HG03457 (cell line): ENCODE data around the gene NOS1.

Experiments used
- ATAC-seq: cut with Tn5 transposase; IDR thresholded peaks from one replicate; pipeline ENCODE4 v1.9.1; 2021; ENCODE audit warnings: moderate number of reproducible peaks; ENCODE audit not compliant: unreplicated experiment

The NOS1 gene

DNA sequence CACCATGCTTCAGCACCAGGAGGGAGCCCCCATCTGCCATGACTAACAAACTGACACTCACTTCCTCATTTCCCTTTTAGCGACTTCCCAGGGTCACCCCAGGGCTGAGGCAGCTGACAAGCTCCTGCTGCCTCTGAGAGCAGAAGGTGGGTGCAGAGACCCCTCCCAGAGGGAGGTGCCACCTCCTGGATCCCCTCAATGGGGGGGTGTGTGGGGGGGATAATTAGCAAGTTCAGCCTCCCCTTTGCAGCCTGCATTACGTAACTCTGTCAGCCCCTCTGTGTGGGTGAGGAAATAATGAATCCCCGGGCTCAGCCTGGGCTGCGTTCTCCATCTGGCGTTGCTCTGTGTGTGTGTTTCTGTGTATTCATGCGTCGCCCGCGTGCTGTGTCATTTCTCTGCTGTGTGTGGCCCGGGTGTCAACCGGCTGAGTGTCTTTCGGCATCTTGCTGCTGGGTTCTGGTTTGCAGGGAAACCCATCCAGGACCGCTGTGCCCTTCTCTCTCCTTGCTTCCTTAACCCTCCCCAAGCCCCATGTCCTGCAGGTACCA is 28.0 kb downstream of the NOS1 start:
- ATAC-seq = no peak

DNA sequence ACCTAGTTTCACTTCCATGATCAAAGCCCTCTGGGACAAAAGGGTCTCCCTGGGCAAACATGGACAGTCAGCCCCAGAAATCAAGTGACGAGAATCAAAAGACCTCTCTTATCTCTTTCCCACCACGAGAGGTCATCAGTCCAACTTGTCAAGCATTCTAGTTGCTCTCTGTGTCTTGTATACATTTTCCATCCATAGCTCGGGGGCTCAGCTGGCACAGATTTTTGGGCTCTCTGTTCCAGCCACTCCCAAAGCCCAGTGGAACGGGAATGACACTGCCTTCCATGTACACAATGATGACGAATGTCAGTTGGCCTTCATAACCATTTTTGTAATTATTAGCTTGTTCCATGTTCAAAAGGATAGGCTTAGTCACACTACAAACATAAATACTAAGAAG is 29.7 kb downstream of the NOS1 start:
- ATAC-seq = no peak

DNA sequence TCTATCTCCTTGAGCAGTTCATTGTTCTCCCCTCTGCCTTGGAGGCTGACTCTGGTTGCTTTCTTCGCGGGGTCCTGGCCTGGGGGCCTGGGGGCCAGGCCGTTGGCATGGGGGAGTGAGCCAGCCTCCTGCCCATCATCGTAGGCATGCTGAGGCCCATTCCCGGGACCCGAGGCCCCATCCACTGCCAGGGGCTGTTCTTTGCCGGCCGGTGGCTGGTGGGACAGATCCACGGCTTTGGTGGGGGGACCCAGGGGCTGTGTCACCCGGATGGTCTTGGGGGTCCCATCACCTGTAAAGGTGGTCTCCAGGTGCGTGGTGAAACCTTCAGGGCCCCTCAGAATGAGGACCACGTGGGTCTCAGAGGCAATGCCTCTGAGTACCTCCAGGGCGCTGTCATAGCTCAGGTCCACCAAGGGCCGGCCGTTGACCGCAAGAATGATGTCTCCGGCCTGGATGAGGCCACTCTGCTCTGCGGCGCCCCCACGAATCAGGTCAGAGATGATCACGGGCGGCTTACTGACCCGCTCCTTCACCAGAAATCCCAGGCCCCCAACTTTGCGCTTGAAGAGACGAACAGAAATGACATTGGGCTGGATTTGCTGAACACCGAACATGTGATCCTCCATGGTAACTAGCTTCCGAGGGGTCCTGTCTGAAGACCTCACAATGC is 30.8 kb downstream of the NOS1 start:
- ATAC-seq = no peak

DNA sequence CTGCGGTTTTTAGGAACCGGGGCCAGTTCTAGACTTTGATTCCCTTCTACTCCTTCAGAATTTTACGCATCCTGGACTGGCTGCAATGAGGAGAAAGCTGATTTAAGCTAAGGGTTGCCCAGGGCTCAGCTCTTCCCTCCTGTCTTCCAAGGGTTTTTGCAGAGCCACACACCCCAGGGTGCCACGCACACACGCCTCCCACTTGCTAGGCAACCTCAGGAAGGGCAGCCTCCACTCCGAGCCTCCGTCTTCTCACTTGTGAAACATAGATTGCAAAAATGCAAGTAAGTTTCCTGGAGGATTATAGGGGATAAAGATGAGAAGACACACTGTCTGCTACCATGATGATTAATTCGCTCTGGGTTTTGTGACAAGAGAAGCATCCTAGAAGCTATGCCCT is 31.7 kb downstream of the NOS1 start:
- ATAC-seq = no peak

DNA sequence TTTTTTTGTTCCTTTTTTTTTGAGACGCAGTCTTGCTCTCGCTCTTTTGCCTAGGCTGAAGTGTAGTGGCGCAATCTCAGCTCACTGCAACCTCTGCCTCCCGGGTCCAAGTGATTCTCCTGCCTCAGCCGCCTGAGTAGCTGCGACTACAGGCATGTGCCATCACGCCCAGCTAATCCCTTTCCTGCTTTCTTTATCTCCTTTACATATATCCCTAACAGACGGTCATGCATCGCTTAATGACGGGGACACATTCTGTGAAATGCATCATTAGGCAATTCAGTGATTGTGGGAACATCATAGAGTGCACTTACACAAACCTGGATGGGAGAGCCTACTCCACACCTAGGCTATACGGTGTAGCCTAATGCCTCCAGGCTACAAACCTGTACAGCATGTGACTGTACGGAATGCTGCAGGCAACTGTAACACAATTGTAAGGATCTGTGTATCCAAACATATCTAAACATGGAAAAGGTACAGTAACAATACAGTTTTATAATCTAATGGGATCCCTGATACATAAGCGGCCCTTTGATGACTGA is 32.8 kb downstream of the NOS1 start:
- ATAC-seq = no peak

DNA sequence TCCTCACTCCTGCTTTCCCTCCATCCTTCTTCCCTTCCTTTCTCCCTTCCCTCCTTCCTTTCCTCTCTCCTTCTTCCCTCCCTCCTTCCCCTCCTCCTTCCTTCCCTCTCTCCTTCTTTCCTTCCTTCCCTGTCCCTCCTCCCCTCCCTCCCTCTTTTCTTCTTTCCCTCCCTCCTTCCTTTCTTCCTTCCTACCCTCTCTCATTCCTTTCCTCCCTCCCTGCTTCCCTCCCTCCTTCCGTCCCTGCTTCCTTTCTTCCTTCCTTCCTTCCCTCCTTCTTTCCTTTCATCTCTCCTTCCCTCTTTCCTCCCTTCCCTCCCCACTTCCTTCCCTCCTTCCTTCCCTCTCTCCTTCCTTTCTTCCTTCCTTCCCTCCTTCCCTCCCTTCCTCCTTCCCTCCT is 39.0 kb downstream of the NOS1 start:
- ATAC-seq = no peak

DNA sequence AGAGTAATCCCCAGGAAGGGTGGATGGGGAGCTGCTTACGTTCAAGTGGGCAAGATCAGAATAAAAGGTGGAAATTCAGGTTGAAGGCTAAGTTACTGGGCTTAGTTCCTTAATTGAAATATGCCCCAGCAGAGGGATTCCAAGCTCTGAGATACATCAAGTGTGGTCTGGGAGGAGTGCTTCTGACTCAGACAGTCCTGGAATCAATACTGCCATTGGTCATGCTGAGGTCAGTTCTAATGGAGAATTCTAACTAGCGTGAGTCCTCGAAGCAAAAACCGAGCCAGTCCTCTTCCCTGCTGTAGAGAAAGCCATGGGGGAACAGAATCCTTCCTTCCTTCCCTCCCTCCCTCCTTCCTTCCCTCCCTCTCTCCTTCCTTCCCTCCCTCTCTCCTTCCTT is 39.9 kb downstream of the NOS1 start:
- ATAC-seq = no peak

DNA sequence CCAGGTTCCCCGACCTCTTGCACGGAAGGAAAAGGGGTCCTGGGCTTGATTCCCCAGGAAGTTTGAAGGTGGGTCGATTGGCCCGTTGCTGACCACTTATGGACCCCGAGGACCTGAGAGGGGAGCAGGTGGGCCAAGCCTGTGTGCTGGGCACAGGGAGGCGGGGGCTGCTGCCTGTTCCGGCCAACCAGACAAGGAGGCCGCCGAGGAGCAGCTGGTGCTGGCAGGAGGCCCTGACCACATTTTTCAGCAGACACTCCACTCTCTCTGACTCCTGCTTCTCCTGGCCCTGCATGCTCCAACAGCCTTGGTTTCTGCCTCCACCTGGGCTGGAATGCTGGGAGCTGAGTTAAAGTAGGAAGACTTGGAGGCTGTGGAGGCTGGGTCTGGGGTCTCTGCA is 42.8 kb downstream of the NOS1 start:
- ATAC-seq = no peak

DNA sequence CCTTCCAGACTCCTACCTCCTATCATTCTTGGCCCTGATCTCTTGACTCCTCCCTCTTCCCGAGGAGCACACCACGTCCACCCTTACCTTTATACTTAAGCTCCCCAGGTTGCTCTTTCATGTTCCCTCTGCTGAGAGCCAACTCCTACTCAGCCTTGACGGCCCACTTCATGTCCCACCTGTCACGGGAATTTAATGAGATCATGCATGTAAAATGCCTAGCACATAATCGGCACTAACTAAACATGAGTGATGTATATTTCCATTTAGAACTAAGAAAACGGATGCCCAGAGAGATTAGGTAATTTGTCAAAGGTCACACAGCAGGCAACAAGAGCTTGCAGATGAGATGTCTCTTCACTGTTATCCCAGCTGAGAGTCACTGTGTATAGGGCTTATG is 45.1 kb downstream of the NOS1 start:
- no peak for ATAC-seq

DNA sequence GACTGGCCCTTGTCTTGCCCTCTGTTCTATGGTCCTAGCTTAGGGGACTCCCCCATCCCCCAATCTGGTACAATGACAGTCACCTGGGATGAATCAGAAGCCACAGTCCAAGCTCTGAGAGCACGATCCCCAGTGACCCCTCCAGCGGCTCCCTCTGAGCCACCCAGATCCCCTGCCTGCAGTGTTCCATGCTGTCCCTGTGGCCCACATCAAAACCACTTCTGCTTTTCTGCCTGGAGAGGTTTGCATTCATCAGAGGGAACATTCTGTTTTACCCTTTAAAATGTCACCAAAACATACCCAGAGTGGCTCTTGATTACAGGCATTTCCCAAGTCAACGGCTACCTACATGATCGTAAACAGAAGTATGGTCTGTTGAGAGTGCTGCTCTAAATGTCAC is 47.5 kb downstream of the NOS1 start:
- ATAC-seq = no peak

DNA sequence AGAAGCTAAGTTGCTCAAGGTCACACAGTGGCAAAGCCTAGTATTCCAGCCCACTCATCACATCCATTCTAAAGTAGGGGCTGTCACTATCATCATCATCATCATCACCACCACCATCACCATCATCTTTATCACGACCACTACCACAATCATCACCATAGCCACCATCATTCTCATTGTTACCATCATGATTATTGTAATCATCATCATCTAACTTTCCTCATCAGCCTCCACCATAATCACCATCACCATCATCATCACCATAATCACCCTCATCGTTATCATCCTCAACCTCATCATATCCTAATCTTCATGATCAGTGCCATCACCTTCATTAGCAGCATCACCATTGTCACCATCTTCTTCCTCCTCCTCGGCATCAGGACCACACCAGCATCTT is 48.7 kb downstream of the NOS1 start:
- ATAC-seq = no peak

DNA sequence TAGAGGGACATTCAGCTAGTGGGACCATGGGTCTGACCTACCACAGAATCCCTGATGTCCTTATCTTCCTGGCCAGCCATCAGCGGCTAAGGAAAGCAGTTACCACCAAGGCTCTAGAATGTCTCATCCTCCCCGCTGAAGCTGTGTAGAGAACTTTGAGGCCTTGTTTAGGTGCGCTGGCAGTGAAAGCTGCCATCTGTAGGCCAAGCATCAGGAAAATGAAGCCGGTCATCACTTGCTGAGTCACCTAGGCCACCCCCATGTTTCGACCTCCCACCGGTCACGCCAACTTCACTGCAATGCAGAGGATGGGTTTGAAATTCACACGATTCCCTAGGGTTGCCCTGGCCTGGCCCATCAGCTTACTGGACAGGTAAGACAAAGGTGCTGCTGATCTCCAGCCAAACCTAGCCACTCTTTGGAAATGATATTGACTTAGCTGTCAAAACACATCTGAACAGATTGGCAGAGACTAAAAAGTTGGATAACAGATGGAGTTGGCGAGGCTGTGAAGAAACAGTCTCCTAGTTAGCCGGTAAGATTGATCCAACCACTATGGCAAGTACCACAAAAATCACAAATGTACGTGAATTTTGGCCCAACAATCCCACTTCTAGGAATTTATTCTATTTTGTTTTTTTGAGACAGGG is 52.0 kb downstream of the NOS1 start:
- no peak for ATAC-seq

DNA sequence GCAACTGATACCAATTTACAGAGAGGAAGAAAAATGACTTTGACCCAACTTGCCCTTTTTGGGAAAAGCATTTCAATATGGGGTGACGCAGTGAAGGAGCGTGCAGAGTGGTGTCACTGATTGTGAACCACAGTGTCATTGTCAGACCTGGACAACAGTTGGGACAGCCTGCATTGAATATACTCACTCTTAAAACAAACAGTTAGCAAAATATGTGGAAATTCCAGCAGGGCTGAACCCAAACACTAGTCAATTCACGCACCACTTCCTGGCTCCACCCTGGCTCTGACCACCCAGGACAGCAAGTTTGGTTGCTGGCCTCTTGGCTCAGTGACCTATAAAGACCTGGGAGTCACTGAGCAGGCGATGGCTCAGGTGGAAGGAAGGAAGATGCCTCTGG is 61.3 kb downstream of the NOS1 start:
- no peak for ATAC-seq

DNA sequence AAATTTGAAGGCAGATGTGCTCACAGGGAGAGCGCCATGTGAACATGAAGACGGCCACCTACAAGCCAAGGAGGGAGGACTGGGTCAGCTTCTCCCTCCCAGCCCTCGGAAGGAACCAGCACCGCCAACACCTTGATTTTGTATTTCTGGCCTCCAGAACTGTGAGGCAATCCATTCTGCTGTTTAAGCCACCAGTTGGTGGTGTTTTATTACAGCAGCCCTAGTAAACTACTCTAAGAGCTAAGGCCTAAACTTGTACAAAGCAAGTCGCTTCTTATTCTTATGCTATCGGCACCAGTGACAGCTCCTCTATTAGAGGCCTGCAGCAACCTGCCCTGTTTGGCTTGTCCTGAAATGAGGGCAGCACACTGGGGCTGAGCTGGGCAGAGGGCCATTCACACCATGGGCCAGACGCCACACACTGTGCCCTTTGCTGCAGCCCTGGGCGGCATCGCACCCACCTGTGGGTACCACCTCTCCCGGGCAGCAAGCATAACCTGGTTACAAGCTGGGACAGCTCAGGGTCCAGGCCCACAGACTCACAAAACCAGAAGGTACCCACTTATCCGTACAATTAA is 62.7 kb downstream of the NOS1 start:
- no peak for ATAC-seq

DNA sequence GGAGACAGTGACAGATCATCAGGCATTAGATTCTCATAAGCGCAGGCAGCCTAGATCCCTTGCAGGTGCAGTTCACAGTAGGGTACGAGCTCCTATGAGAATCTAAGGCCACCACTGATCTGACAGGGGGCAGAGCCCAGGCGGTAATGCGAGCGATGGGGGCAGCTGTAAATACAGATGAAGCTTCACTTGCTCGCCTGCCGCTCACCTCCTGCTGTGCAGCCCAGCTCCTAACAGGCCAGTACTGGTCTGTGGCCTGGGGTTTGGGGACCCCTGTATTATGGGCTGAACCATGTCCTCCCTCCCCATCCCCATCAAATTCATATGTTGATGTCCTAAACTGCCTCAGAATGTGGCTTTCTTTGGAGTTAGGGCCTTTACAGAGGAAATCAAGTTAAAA is 63.2 kb downstream of the NOS1 start:
- ATAC-seq = no peak

DNA sequence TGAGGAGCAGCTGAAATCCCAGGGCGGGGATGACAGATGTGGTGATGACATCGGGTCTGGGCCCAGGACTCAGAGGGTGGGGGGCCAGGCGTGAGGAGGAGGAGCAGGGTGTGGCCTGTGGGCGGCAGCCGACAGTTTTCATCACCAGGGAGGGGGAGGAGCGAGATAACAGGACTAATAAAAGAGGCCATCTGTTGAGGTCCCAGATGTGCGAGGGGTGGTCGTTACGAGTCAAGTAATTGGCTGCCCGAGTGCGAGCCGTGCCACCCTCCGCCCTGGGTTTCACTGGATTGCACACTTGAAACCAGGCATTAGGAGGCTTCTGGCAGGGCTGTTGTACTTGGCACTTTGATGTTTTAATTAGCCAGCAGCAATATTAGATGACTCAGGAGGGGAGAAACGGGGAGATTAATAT is 67.2 kb downstream of the NOS1 start:
- ATAC-seq = no peak

DNA sequence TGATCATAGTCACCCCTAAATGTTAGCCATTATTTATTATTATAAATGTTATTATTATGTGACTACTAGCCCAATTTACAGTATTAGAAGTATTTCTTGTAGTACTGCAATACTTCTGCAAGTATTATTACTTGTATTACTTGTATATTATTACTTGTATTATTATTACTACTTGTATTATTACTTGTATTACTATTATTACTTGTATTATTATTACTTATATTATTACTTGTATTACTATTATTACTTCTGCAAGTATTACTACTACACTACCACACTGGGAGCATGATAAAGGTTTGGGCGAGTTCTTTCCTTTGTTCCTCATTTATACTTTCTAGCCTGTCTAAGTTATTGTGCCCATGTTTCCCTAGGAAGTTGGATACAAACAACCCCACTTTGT is 67.9 kb downstream of the NOS1 start:
- ATAC-seq = no peak

DNA sequence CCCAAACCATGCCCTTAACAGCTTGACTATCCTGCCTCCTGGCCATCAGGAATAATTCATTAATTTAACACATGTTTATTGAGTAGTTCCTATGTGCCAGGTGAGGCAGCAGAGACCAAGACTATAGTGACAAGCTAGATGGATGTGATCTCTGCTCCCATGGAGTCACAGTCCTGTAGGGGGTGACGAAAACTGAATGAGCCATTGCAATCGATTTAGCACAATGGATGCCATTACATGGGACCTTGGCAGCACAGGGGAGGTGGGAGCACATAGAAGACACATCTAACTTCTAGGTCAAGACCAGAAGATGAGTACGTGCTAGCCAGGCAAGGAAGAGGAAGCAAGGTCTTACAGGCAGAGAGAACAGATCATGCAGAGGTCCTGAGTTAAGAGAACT is 68.7 kb downstream of the NOS1 start:
- no peak for ATAC-seq

DNA sequence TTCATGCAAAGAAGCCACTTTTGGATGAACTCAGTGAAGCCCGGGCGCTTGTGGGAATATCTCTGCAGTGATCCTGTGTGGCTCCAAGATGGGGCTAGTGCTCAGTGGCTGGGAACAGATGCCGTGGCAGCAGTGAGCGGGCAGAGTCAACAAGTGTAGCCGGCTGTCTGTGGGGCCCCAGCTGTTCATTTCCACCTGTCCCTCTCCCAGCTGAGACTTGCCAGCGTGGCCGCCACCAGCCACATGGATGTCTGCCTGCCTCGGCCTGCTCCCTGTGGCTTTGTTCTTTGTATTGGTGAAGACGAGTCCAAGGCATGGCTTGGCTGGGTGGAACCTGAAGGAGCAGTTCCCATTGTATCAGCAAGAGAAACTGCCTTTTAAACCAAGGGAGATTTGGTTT is 77.3 kb downstream of the NOS1 start:
- ATAC-seq = no peak

DNA sequence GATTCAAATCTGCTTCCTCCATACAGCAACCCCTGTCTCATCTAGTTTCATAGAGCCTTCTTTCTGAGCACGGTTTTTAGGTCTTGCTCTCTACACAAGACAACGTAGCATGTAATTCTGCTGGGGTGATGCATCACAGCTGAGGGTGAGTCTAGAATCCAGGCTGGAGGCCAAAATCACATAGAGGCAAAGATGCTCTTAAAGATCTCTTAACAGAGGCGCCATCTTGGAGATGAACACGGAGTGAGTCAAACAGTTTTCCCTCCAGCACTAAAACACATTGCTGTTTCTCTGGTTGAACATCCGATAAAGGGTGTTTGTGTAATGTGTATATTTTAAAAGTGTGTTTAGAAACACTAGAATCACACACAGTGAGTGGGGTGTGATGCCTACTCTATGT is 78.9 kb downstream of the NOS1 start:
- no peak for ATAC-seq

DNA sequence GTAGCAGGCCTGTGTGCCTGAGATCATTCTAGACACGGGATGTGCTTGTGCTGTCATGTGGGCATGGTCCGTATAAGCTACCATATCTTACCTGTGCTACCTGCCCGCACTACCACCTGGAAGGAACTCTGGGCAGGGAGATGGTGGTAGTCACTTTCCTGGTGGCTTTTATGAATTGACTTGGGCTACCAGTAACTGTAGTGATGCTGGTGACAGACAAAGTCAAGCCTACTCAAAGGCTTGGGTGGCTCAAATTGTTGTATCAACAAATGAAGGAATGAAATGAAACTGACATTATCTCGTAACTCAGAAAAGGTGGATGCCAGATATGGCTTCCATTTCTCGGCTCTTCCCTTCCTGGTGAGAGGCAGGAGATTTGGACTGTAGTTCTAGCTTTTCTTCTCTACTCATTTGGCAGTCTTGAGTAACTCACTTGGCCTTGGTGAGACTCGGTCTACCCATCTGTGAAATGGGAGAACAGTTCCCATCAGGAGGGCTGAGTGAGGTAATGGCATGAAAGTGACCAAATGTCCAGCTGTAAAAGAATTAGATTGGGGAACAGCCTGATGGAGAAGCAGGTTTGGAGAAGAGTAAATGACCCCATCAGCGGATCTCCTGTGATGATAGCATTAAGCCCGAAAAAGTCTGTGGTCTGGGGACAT is 81.3 kb downstream of the NOS1 start:
- no peak for ATAC-seq

DNA sequence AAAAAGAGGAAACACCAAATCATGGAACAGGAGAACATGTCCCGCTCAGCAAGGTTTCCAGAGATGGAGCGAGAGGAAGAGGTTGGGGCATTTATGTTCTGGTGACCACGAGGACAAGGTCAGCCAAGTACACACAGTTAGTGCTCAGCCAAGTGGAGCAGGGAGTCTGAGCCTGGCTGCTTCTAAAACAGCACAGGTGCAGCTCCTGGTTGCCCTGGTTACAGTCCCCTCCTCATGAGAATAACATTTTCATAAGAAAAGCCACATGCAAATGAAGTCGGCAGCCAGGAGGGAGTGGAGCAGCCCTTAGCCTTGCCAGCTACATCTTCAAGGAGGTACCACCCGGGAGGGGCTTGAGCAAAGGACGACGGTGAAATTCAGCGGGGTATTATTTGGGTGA is 81.8 kb downstream of the NOS1 start:
- ATAC-seq = no peak
